ENCODE measurements around the gene RGS6. TPM values are rescaled to one million over a fixed set of nuclear protein-coding genes. Genes with fewer than 3 reads are reported as not detected.

Gene RGS6
- total RNA-seq, 2 experiments from 2014 or later: not detected

GRCh38 chr14:72123755-72124154, 191.5 kb downstream of the RGS6 start:
- Histone ChIP-seq H3K4me2 (ENCODE audit: low read length) (no peak overlapping the region), H4K20me1 (ENCODE audit: insufficient read depth, low read length) (no peaks in the 10 kb centered on the region), H3K4me3 (ENCODE audit: low read depth, low read length, poor library complexity, severe bottlenecking) (no peak overlapping the region), H2AFZ (ENCODE audit: low read length) (no peak overlapping the region), H3K4me1 (ENCODE audit: insufficient read depth, low read length, poor library complexity, severe bottlenecking) (no peaks in the 10 kb centered on the region), H3K27ac (ENCODE audit: low read depth, low read length, poor library complexity, severe bottlenecking) (no peak overlapping the region), H3K36me3 (ENCODE audit: insufficient read depth, low read length) (no peaks in the 10 kb centered on the region), H3K9me2 (ENCODE audit: insufficient read depth, low read length) (no peaks in the 10 kb centered on the region), H3K79me2 (ENCODE audit: insufficient read depth, low read depth, low read length) (no peaks in the 10 kb centered on the region), H3K9me3 (ENCODE audit: low read length) (no peaks in the 10 kb centered on the region)
- CTCF ChIA-PET (ENCODE audit: unreplicated experiment): no interaction called here
- POLR2A ChIA-PET: interaction anchor here (1.2 kb wide), 1 partner anchor 13 kb away, joined by 10 read pairs; no protein-coding TSS in a partner anchor
- no peak for DNase-seq (ENCODE audit: low spot score)
- no TSS peak for BruUV-seq (replicated peaks)
- intact Hi-C loops (cut with micrococcal nuclease; ENCODE audit: unreplicated experiment): no loop called here
- TF ChIP-seq EZH2phosphoT487 (IDR thresholded peaks at IDR 0.05; ENCODE audit: borderline replicate concordance, low read depth, low read length) (no peak), CTCF (conservative IDR thresholded peaks at IDR 0.05; ENCODE audit: low read length) (no peak)

GRCh38 chr14:72124171-72124570, 191.9 kb downstream of the RGS6 start:
- Histone ChIP-seq H2AFZ (ENCODE audit: low read length) (no peak overlapping the region), H3K27ac (ENCODE audit: low read depth, low read length, poor library complexity, severe bottlenecking) (no peak overlapping the region), H3K4me2 (ENCODE audit: low read length) (no peak overlapping the region), H4K20me1 (ENCODE audit: insufficient read depth, low read length) (no peaks in the 10 kb centered on the region), H3K9me3 (ENCODE audit: low read length) (no peaks in the 10 kb centered on the region), H3K9me2 (ENCODE audit: insufficient read depth, low read length) (no peaks in the 10 kb centered on the region), H3K79me2 (ENCODE audit: insufficient read depth, low read depth, low read length) (no peaks in the 10 kb centered on the region), H3K36me3 (ENCODE audit: insufficient read depth, low read length) (no peaks in the 10 kb centered on the region), H3K4me1 (ENCODE audit: insufficient read depth, low read length, poor library complexity, severe bottlenecking) (no peaks in the 10 kb centered on the region), H3K4me3 (ENCODE audit: low read depth, low read length, poor library complexity, severe bottlenecking) (no peak overlapping the region)
- POLR2A ChIA-PET: no interaction called here
- BruUV-seq (replicated peaks): no TSS peak
- CTCF ChIA-PET (ENCODE audit: unreplicated experiment): no interaction called here
- intact Hi-C loops (cut with micrococcal nuclease; ENCODE audit: unreplicated experiment): no loop called here
- DNase-seq (ENCODE audit: low spot score): no peak
- TF ChIP-seq CTCF (conservative IDR thresholded peaks at IDR 0.05; ENCODE audit: low read length) (no peak), EZH2phosphoT487 (IDR thresholded peaks at IDR 0.05; ENCODE audit: borderline replicate concordance, low read depth, low read length) (no peak)

- H2AFZ ChIP-seq (ENCODE audit: low read length): no peak overlapping the region
- ChIA-PET CTCF (ENCODE audit: unreplicated experiment) (no interaction called here), POLR2A (no interaction called here)
- H3K4me3 ChIP-seq (ENCODE audit: low read depth, low read length, poor library complexity, severe bottlenecking): no peak overlapping the region
- H3K4me1 ChIP-seq (ENCODE audit: insufficient read depth, low read length, poor library complexity, severe bottlenecking): no peaks in the 10 kb centered on the region
- TF ChIP-seq CTCF (conservative IDR thresholded peaks at IDR 0.05; ENCODE audit: low read length) (no peak), EZH2phosphoT487 (IDR thresholded peaks at IDR 0.05; ENCODE audit: borderline replicate concordance, low read depth, low read length) (no peak)
- intact Hi-C loops (cut with micrococcal nuclease; ENCODE audit: unreplicated experiment): no loop called here
- H4K20me1 ChIP-seq (ENCODE audit: insufficient read depth, low read length): no peaks in the 10 kb centered on the region
- no peaks in the 10 kb centered on the region for H3K9me2 ChIP-seq (ENCODE audit: insufficient read depth, low read length)
- H3K79me2 ChIP-seq (ENCODE audit: insufficient read depth, low read depth, low read length): no peaks in the 10 kb centered on the region
- no peak for DNase-seq (ENCODE audit: low spot score)
- H3K4me2 ChIP-seq (ENCODE audit: low read length): no peak overlapping the region
- no peaks in the 10 kb centered on the region for H3K9me3 ChIP-seq (ENCODE audit: low read length)
- H3K36me3 ChIP-seq (ENCODE audit: insufficient read depth, low read length): no peaks in the 10 kb centered on the region
- no TSS peak for BruUV-seq (replicated peaks)
- H3K27ac ChIP-seq (ENCODE audit: low read depth, low read length, poor library complexity, severe bottlenecking): no peak overlapping the region
Measured at GRCh38 chr14:72126091-72126490, 193.9 kb downstream of the RGS6 start.

Data from OCI-LY7 (cell line).